Measurements from ENCODE around the gene APBA2.

Gene APBA2

GRCh38 chr15:29127506-29128430 lies 242.0 kb downstream of the APBA2 start:
- H3K4me3 ChIP-seq (ENCODE audit: low read depth, low read length), result no peak overlapping the region

GRCh38 chr15:29128671-29129070 lies 242.9 kb downstream of the APBA2 start:
- H3K4me3 ChIP-seq (ENCODE audit: low read depth, low read length), result no peak overlapping the region

GRCh38 chr15:29129221-29129620 lies 243.4 kb downstream of the APBA2 start:
- H3K4me3 ChIP-seq (ENCODE audit: low read depth, low read length), result no peak overlapping the region

- H3K4me3 ChIP-seq (ENCODE audit: low read depth, low read length), result no peak overlapping the region
These were observed 244.2 kb downstream of the APBA2 start for GRCh38 chr15:29129926-29130325.

GRCh38 chr15:29130476-29130875 lies 244.7 kb downstream of the APBA2 start:
- H3K4me3 ChIP-seq (ENCODE audit: low read depth, low read length), result no peak overlapping the region

GRCh38 chr15:29130951-29131839 lies 245.4 kb downstream of the APBA2 start:
- H3K4me3 ChIP-seq (ENCODE audit: low read depth, low read length), result no peak overlapping the region

- H3K4me3 ChIP-seq (ENCODE audit: low read depth, low read length), result no peak overlapping the region
These were observed 246.2 kb downstream of the APBA2 start for GRCh38 chr15:29131840-29132420.

GRCh38 chr15:29132735-29133181 lies 247.0 kb downstream of the APBA2 start:
- no peak overlapping the region for H3K4me3 ChIP-seq (ENCODE audit: low read depth, low read length)

- no peak overlapping the region for H3K4me3 ChIP-seq (ENCODE audit: low read depth, low read length)
These were observed 247.5 kb downstream of the APBA2 start for GRCh38 chr15:29133321-29133720.

- no peak overlapping the region for H3K4me3 ChIP-seq (ENCODE audit: low read depth, low read length)
These were observed 248.0 kb downstream of the APBA2 start for GRCh38 chr15:29133791-29134190.

- no peak overlapping the region for H3K4me3 ChIP-seq (ENCODE audit: low read depth, low read length)
These were observed 248.5 kb downstream of the APBA2 start for GRCh38 chr15:29134239-29134638.

GRCh38 chr15:29134641-29135308 lies 249.0 kb downstream of the APBA2 start:
- H3K4me3 ChIP-seq (ENCODE audit: low read depth, low read length), result no peak overlapping the region

GRCh38 chr15:29135309-29135657 lies 249.5 kb downstream of the APBA2 start:
- no peak overlapping the region for H3K4me3 ChIP-seq (ENCODE audit: low read depth, low read length)

GRCh38 chr15:29135702-29136646 lies 250.2 kb downstream of the APBA2 start:
- no peak overlapping the region for H3K4me3 ChIP-seq (ENCODE audit: low read depth, low read length)

GRCh38 chr15:29138260-29138659 lies 252.5 kb downstream of the APBA2 start:
- H3K4me3 ChIP-seq (ENCODE audit: low read depth, low read length), result no peak overlapping the region

- H3K4me3 ChIP-seq (ENCODE audit: low read depth, low read length), result no peak overlapping the region
These were observed 253.3 kb downstream of the APBA2 start for GRCh38 chr15:29139072-29139471.

- H3K4me3 ChIP-seq (ENCODE audit: low read depth, low read length), result peak overlapping the region; percentile 18
These were observed 254.0 kb downstream of the APBA2 start for GRCh38 chr15:29139540-29140459.

GRCh38 chr15:29140475-29141307 lies 254.9 kb downstream of the APBA2 start:
- no peak overlapping the region for H3K4me3 ChIP-seq (ENCODE audit: low read depth, low read length)

Data from iPS-11a (cell line).